Endothelial cell of umbilical vein (primary cell): ENCODE data around the gene OR2B2.

Experiments
- POLR2A ChIP-seq: IDR thresholded peaks from 2 replicates; pipeline ENCODE4 v1.6.1; 2012; ENCODE audit warnings: low read depth, mild to moderate bottlenecking, control low read depth, low read length
- TF ChIP-seq, protein P1 (sequence below), 2 donors: IDR thresholded peaks; 1 replicate in 1 of 2; 2 replicates in 1 of 2; pipeline ENCODE4 v1.5.1; 2011; ENCODE audit warnings: low read length in 2 of 2, mild to moderate bottlenecking in 2 of 2, moderate library complexity in 2 of 2, control low read depth in 1 of 2, inconsistent platforms in 1 of 2, low read depth in 1 of 2; ENCODE audit not compliant: insufficient read depth in 1 of 2; ENCODE audit errors: extremely low read depth in 1 of 2

DNA sequence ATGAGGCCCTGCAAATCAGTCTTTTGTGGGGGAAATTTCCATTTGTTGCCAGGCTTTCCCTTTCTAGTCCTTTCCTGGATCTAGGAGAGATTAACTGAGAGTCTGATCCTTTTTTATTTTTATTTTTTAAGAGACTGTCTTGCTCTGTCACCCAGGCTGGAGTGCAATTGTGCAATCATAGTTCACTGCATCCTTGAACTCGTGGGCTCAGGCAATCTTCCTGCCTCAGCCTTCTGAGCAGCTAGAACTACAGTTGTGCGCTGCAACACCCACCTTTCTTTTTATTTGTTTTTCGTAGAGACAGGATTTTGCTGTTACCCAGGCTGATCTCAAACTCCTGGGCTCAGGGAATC is 22.9 kb downstream of the OR2B2 start:
- TF ChIP-seq, protein P1, sequence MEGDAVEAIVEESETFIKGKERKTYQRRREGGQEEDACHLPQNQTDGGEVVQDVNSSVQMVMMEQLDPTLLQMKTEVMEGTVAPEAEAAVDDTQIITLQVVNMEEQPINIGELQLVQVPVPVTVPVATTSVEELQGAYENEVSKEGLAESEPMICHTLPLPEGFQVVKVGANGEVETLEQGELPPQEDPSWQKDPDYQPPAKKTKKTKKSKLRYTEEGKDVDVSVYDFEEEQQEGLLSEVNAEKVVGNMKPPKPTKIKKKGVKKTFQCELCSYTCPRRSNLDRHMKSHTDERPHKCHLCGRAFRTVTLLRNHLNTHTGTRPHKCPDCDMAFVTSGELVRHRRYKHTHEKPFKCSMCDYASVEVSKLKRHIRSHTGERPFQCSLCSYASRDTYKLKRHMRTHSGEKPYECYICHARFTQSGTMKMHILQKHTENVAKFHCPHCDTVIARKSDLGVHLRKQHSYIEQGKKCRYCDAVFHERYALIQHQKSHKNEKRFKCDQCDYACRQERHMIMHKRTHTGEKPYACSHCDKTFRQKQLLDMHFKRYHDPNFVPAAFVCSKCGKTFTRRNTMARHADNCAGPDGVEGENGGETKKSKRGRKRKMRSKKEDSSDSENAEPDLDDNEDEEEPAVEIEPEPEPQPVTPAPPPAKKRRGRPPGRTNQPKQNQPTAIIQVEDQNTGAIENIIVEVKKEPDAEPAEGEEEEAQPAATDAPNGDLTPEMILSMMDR (IDR thresholded peaks at IDR 0.05; ENCODE audit: extremely low read depth in 1 of 2, insufficient read depth in 1 of 2, low read depth in 1 of 2, low read length in 2 of 2), result no peak
- TF ChIP-seq POLR2A, result no peak
